MCF 10A (cell line): ENCODE data around the gene PPP1R14C. TPM values are rescaled to one million over a fixed set of nuclear protein-coding genes. Genes with fewer than 3 reads are reported as not detected.

Experiments
- BruUV-seq: library from RNA; stranded (reverse); fragments of 400-500 nt; replicated peaks from 2 replicates; lab custom pipeline; 2021; lab: Mats Ljungman, UMichigan
- CTCF ChIA-PET: fragments of 300-600 bp; sonication (Branson Sonifier 250); formaldehyde crosslinking; extraction: SDS; loops from one replicate; lab custom pipeline; 2021; ENCODE audit warnings: antibody characterized with exemption, inconsistent platforms; lab: Yijun Ruan, JAX
- POLR2A ChIA-PET: fragments of 300-600, 350-650 bp; sonication (Branson Sonifier 250); formaldehyde crosslinking; extraction: SDS; loops from one replicate; lab custom pipeline; 2020; ENCODE audit warnings: antibody characterized with exemption, inconsistent platforms; lab: Yijun Ruan, JAX
- DNase-seq: peaks from one replicate; pipeline ENCODE4 v3.0.0-alpha.2; 2018; ENCODE audit not compliant: unreplicated experiment
- H3K27ac Mint-ChIP-seq: one replicate; pipeline ENCODE4 v1.8.0; 2022; ENCODE audit warnings: mild to moderate bottlenecking, low read depth, mixed read lengths; ENCODE audit not compliant: unreplicated experiment
- H3K27me3 Mint-ChIP-seq: one replicate; pipeline ENCODE4 v1.8.0; 2022; ENCODE audit warnings: mixed read lengths; ENCODE audit not compliant: insufficient read depth, unreplicated experiment
- H3K36me3 Mint-ChIP-seq: one replicate; pipeline ENCODE4 v1.8.0; 2022; ENCODE audit warnings: mild to moderate bottlenecking, moderate library complexity, mixed read lengths; ENCODE audit not compliant: insufficient read depth, unreplicated experiment
- H3K4me1 Mint-ChIP-seq: one replicate; pipeline ENCODE4 v1.8.0; 2022; ENCODE audit warnings: mixed read lengths; ENCODE audit not compliant: insufficient read depth, unreplicated experiment
- H3K4me3 Mint-ChIP-seq: one replicate; pipeline ENCODE4 v1.8.0; 2022; ENCODE audit warnings: mild to moderate bottlenecking, moderate library complexity, mixed read lengths; ENCODE audit not compliant: unreplicated experiment
- H3K9me3 Mint-ChIP-seq: one replicate; pipeline ENCODE4 v1.8.0; 2022; ENCODE audit warnings: mixed read lengths; ENCODE audit not compliant: unreplicated experiment
- intact Hi-C: fragments of 100-400 bp; cut with micrococcal nuclease; formaldehyde crosslinking; loops from 2 replicates; pipeline ENCODE4 v1.14.1; 2022
- total RNA-seq: library from RNA; stranded (reverse); gene quantifications from 2 replicates; pipeline ENCODE4 v1.2.3, GENCODE V29; 2022
- TF ChIP-seq, protein P1 (sequence below): fragments of 200-600 bp; IDR thresholded peaks from one replicate; pipeline ENCODE4 v1.8.0; 2022; ENCODE audit warnings: antibody characterized with exemption, mild to moderate bottlenecking; ENCODE audit not compliant: unreplicated experiment

The PPP1R14C gene
- total RNA-seq, 1 experiment from 2014 or later, result 32.0 TPM

DNA sequence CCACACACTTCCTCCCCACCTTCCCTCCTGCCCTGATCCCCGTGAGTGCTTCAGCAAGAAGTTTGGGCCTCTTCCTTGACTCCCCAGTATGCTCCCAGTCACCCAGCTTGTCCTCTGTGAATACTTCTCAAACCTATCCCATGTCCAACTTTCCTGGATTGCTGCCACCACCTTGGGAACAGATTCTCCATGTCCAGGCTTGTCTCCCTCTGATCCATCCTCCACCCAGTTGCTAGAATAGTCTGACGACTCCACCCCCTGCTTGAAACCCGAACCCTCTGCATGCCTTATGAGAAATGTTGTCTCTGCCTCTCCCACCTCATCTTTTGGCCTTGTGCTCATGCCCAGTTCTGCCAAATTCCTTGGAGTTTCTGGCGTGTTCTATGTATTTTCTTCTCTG lies 108.0 kb downstream of the PPP1R14C start:
- Mint-ChIP-seq H3K36me3 (peaks cover 22% of the 10 kb centered on the region), H3K4me3 (peak overlapping the region; percentile 46), H3K9me3 (no peaks in the 10 kb centered on the region), H3K4me1 (peaks cover 42% of the 10 kb centered on the region), H3K27ac (peak overlapping the region; percentile 95), H3K27me3 (no peaks in the 10 kb centered on the region)
- TF ChIP-seq, protein P1, sequence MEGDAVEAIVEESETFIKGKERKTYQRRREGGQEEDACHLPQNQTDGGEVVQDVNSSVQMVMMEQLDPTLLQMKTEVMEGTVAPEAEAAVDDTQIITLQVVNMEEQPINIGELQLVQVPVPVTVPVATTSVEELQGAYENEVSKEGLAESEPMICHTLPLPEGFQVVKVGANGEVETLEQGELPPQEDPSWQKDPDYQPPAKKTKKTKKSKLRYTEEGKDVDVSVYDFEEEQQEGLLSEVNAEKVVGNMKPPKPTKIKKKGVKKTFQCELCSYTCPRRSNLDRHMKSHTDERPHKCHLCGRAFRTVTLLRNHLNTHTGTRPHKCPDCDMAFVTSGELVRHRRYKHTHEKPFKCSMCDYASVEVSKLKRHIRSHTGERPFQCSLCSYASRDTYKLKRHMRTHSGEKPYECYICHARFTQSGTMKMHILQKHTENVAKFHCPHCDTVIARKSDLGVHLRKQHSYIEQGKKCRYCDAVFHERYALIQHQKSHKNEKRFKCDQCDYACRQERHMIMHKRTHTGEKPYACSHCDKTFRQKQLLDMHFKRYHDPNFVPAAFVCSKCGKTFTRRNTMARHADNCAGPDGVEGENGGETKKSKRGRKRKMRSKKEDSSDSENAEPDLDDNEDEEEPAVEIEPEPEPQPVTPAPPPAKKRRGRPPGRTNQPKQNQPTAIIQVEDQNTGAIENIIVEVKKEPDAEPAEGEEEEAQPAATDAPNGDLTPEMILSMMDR, result no peak
- intact Hi-C loops, result no loop called here
- DNase-seq, result peak; percentile 99
- ChIA-PET CTCF (interaction anchor here (0.5 to 3.6 kb wide), 14 partner anchors 17 to 564 kb away, joined by 3 to 20 read pairs (median 3); partner anchors contain the start of gene PPP1R14C), POLR2A (interaction anchor here (0.6 to 11.4 kb wide), 24 partner anchors 12 to 183 kb away, joined by 3 to 282 read pairs (median 6); partner anchors contain the start of genes PPP1R14C and ULBP3)
- no TSS peak for BruUV-seq

DNA sequence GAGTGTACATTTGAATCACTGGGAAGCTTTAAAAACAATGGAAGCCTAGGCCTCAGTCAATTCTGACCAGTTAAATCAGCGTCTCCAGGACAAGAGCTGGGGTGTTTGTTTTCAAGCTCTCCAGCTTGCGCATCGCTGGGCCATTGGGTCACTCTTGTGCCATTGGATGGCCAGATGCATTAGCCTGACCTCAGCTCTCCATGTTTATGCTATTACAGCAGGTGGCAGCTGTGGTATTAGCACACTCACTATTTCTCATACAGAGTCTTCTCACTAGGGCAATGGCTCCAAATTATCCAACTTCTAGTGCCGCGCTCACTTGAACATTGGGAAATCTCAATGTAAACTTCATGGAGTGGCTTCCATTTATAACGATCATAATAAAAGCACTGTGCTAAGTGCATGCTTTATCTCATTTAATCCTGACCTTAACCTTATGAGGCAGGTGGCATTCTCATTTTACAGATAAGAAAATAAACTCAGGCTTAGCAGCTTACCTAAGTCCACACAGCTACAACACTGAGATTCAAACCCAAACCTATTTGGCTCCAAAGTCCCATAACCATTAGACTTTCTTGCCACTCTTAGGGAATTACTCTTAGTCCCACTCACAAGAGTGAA lies 108.8 kb downstream of the PPP1R14C start:
- POLR2A ChIA-PET, result interaction anchor here (0.9 to 11.4 kb wide), 16 partner anchors 12 to 198 kb away, joined by 3 to 282 read pairs (median 6); partner anchors contain the start of genes PPP1R14C and ULBP3
- no peaks in the 10 kb centered on the region for H3K27me3 Mint-ChIP-seq
- BruUV-seq, result no TSS peak
- H3K27ac Mint-ChIP-seq, result peak overlapping the region; percentile 95
- H3K4me1 Mint-ChIP-seq, result peaks cover 51% of the 10 kb centered on the region
- CTCF ChIA-PET, result interaction anchor here (0.7 to 3.6 kb wide), 10 partner anchors 15 to 172 kb away, joined by 3 to 20 read pairs (median 4); partner anchors contain the start of gene PPP1R14C
- intact Hi-C loops, result no loop called here
- peaks cover 27% of the 10 kb centered on the region for H3K36me3 Mint-ChIP-seq
- no peaks in the 10 kb centered on the region for H3K9me3 Mint-ChIP-seq
- H3K4me3 Mint-ChIP-seq, result no peak overlapping the region
- TF ChIP-seq, protein P1, result no peak
- DNase-seq, result no peak

DNA sequence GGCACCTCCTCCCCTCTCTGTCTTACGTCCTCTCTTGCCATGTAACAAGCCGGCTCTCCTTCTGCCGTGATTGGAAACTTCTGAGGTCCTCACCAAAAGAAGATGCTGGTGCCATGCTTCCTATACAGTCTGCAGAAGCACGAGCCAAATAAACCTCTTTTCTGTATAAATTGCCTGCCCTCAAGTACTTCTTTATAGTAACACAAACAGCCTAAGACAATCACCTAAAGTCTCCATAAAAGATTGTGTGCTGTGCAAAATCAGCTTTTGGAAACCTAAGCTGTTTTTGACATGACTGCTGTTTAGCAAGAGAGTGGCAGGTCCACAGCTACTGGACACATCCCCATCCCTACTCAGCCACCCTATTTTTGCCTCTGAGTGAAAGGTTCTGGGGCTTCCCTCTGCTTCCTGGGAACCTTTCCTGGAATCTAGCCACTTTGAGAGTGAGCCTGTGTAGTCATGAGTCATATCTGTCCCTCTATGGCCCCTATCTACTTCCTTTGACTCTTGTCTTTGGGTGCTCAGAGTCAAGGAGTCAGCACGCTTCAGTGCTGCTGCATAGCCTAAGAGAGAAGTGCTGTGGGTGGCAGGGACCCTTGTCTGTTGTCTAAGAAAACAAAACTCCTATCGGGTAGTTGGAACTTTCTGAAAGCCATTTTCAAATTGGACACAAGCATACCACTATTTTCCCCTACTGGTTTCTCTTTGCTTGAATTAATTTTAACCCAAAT lies 110.0 kb downstream of the PPP1R14C start:
- intact Hi-C loops, result no loop called here
- peak; percentile 86 for DNase-seq
- ChIA-PET POLR2A (interaction anchor here (0.8 to 11.4 kb wide), 6 partner anchors 17 to 199 kb away, joined by 3 to 282 read pairs (median 4); partner anchors contain the start of gene PPP1R14C), CTCF (interaction anchor here (0.6 to 3.6 kb wide), 4 partner anchors 16 to 173 kb away, joined by 3 to 20 read pairs (median 6); no protein-coding TSS in a partner anchor)
- BruUV-seq, result no TSS peak
- peaks cover 31% of the 10 kb centered on the region for H3K36me3 Mint-ChIP-seq
- H3K4me1 Mint-ChIP-seq, result peaks cover 59% of the 10 kb centered on the region
- TF ChIP-seq, protein P1, result no peak
- H3K27me3 Mint-ChIP-seq, result no peaks in the 10 kb centered on the region
- H3K9me3 Mint-ChIP-seq, result no peaks in the 10 kb centered on the region
- H3K4me3 Mint-ChIP-seq, result no peak overlapping the region
- peak overlapping the region; percentile 91 for H3K27ac Mint-ChIP-seq

DNA sequence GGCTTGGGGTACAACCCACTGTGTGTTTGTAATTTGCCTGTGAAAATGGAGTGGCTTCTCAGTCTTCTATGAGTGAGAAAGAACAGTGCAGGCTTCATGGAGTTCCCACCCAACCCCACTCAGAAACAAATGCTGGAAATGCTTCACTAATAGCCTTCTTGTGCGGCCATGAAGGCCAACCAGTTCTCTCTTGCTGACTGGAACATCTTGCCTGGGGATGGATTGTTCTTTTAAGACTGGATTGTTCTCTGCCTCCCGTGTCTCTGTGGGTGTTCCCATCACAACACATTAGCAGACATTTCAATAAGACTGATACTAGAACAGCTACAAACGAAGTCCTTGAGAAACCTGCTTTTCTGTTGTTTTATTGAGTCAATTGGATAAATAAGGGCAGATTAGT lies 110.6 kb downstream of the PPP1R14C start:
- Mint-ChIP-seq H3K27me3 (no peaks in the 10 kb centered on the region), H3K36me3 (peaks cover 25% of the 10 kb centered on the region), H3K4me3 (no peak overlapping the region), H3K9me3 (no peaks in the 10 kb centered on the region), H3K4me1 (peaks cover 59% of the 10 kb centered on the region), H3K27ac (peak overlapping the region; percentile 91)
- intact Hi-C loops, result no loop called here
- POLR2A ChIA-PET, result interaction anchor here (0.7 to 11.4 kb wide), 3 partner anchors 17 to 110 kb away, joined by 3 to 282 read pairs (median 246); partner anchors contain the start of gene PPP1R14C
- CTCF ChIA-PET, result no interaction called here
- no TSS peak for BruUV-seq
- no peak for DNase-seq
- TF ChIP-seq, protein P1, result no peak
